ENCODE measurements around the gene PTPDC1. TPM values are rescaled to one million over a fixed set of nuclear protein-coding genes. Genes with fewer than 3 reads are reported as not detected.

PTPDC1 gene, protein sequence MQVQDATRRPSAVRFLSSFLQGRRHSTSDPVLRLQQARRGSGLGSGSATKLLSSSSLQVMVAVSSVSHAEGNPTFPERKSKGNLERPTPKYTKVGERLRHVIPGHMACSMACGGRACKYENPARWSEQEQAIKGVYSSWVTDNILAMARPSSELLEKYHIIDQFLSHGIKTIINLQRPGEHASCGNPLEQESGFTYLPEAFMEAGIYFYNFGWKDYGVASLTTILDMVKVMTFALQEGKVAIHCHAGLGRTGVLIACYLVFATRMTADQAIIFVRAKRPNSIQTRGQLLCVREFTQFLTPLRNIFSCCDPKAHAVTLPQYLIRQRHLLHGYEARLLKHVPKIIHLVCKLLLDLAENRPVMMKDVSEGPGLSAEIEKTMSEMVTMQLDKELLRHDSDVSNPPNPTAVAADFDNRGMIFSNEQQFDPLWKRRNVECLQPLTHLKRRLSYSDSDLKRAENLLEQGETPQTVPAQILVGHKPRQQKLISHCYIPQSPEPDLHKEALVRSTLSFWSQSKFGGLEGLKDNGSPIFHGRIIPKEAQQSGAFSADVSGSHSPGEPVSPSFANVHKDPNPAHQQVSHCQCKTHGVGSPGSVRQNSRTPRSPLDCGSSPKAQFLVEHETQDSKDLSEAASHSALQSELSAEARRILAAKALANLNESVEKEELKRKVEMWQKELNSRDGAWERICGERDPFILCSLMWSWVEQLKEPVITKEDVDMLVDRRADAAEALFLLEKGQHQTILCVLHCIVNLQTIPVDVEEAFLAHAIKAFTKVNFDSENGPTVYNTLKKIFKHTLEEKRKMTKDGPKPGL
- total RNA-seq (9.0 TPM), polyA plus RNA-seq (ENCODE audit: insufficient read depth in 1 of 8, insufficient read length in 8 of 8, low replicate concordance in 1 of 8) (1 to 10 TPM; 6.2 to 8.5 (median 6.9) TPM)
- long read RNA-seq, donor 1 = 0 reads
- long read RNA-seq, donor 2 = 0 reads
- long read RNA-seq, donor 3 = 0 reads
- long read RNA-seq, donor 4 = 0 reads
- long read RNA-seq, donor 5, partial matches to known transcripts = 0 of 1 reads
- long read RNA-seq, donor 5, other reads (novel, unspliced or antisense) = 0 of 1 reads
- long read RNA-seq, donor 6, full-length matches to known transcripts = 1 of 1 reads
- long read RNA-seq, donor 6, partial matches to known transcripts = 0 of 1 reads
- long read RNA-seq, donor 6, other reads (novel, unspliced or antisense) = 0 of 1 reads
- long read RNA-seq, donor 7, partial matches to known transcripts = 0 of 1 reads
- long read RNA-seq, donor 7, other reads (novel, unspliced or antisense) = 0 of 1 reads
- long read RNA-seq, donor 8, partial matches to known transcripts = 0 of 1 reads
- long read RNA-seq, donor 8, other reads (novel, unspliced or antisense) = 0 of 1 reads
- long read RNA-seq, donor 9 = 0 reads
- long read RNA-seq, donor 10 = 0 reads
- long read RNA-seq, donor 11 = 0 reads

DNA sequence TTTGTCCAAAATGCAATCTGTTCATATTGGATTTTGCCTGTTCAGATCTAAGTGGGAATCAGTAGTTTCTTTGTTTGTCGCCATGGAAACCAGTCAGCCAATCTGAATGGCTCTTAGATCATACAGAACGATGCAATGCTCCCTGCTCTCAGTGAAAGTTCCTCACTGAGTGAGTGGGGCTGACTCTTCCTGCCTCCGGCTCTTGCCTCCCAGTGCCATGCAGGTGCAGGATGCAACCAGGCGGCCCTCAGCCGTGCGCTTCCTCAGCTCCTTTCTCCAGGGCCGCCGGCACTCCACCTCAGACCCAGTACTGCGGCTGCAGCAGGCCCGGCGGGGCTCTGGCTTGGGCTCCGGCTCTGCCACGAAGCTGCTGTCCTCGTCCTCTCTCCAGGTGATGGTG lies at the start of gene PTPDC1:
Gene PTPDC1, plus strand, starts transcription at position 151 of the 400 bp plus-strand sequence. Its CDS starts 67 bp downstream, at position 218.
- 54% methylated on average over 12 of the region's 14 CpGs for WGBS (ENCODE audit: insufficient coverage)
- Histone ChIP-seq H3K27me3 (ENCODE audit: control insufficient read depth, insufficient read depth, low read length) (no peaks in the 10 kb centered on the region), H3K4me1 (ENCODE audit: control insufficient read depth, insufficient read depth, low read length) (no peaks in the 10 kb centered on the region), H3K36me3 (ENCODE audit: control insufficient read depth, insufficient read depth, low read length) (peaks cover 4% of the 10 kb centered on the region), H3K4me3 (ENCODE audit: low read length) (no peak within 1 kb of the TSS), H3K9me3 (replicated peaks; ENCODE audit: control insufficient read depth, low read depth, low read length) (no peaks in the 10 kb centered on the region), H3K27ac (ENCODE audit: low read length) (no peak within 1 kb of the TSS)
- DNase-seq = peak; percentile 90

DNA sequence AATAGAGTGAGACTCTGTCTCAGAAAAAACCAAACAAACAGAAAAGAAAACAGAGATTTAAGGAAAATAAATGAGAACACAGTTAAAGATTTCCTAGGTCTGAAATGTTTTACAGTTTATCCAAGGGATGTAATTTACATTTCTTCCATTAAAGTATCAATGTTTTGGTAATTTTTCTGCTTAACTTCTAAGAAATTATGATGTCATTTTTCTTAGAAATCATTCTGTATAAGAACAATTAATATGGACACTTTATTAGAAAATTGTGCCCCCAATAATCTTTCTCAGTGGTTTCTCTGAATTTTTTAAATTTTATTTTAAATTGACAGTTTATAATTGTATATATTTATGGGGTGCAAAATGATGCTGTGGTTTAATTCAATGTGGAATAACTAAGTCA lies 49.8 kb upstream of the PTPDC1 start:
- Histone ChIP-seq H3K27me3 (ENCODE audit: control insufficient read depth, insufficient read depth, low read length) (no peaks in the 10 kb centered on the region), H3K9me3 (replicated peaks; ENCODE audit: control insufficient read depth, low read depth, low read length) (no peaks in the 10 kb centered on the region), H3K4me1 (ENCODE audit: control insufficient read depth, insufficient read depth, low read length) (peaks cover 6% of the 10 kb centered on the region), H3K27ac (ENCODE audit: low read length) (no peak overlapping the region), H3K36me3 (ENCODE audit: control insufficient read depth, insufficient read depth, low read length) (no peaks in the 10 kb centered on the region), H3K4me3 (ENCODE audit: low read length) (no peak overlapping the region)
- no peak for DNase-seq

DNA sequence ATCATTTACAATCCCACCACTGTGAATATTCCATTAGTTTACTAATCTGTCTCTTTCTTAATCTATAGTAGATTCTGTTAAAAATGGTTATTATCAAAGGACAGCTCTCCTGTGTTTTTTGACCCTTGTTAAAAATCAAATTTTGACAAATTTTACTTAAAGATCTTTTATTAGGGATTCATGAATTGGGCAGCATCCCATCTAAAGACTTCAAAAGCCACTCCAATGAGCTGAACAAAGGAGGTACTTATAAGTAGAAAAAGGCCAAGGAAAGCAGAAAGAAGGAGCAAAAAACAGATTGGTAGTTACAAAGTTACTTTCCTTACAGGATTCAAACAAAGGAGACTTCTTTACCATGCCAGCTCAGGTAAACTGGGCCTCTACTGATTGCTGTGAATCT lies 44.5 kb upstream of the PTPDC1 start:
- no peak overlapping the region for H3K4me3 ChIP-seq (ENCODE audit: low read length)
- no peaks in the 10 kb centered on the region for H3K4me1 ChIP-seq (ENCODE audit: control insufficient read depth, insufficient read depth, low read length)
- H3K36me3 ChIP-seq (ENCODE audit: control insufficient read depth, insufficient read depth, low read length) = no peaks in the 10 kb centered on the region
- no peak for DNase-seq
- H3K27ac ChIP-seq (ENCODE audit: low read length) = no peak overlapping the region
- no peaks in the 10 kb centered on the region for H3K9me3 ChIP-seq (replicated peaks; ENCODE audit: control insufficient read depth, low read depth, low read length)
- H3K27me3 ChIP-seq (ENCODE audit: control insufficient read depth, insufficient read depth, low read length) = no peaks in the 10 kb centered on the region

DNA sequence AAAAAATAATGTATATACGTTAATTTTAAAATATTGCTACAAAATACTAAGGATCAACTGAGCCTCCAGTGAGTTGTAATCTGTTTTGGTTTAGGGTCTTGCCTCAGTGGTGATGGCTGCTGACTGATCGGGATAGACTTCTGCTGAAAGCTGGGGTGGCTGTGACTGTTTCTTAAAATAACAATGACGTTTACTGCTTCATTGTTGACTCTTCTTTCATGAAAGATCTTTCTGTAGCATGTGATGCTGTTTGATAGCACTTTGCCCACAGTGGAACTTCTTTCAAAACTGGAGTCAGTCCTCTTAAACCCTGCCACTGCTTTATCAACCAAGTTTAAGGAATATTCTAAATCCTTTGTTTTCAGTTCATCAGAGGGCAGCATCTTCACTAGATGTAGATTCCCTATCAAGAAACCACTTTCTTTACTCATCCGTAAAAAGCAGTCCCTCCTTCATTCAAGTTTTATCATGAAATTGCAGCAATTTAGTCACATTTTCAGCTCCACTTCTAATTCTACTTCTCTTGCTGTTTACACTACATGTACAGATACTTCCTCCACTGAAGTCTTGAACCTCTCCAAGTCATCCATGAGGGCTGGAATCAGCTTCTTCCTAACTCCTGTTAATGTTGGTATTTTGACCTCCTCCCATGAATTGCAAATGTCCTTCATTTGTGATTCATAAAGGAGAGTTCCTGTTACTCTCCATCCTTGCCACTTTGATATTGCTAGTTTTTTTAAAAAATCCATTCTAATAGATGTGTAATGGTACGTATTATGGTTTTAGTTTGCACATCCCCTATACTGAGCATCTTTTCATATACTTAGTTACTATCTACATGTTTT lies 41.5 kb upstream of the PTPDC1 start:
- WGBS (ENCODE audit: insufficient coverage) = 92% methylated on average over 1 of the region's 5 CpGs
- Histone ChIP-seq H3K9me3 (replicated peaks; ENCODE audit: control insufficient read depth, low read depth, low read length) (no peaks in the 10 kb centered on the region), H3K4me1 (ENCODE audit: control insufficient read depth, insufficient read depth, low read length) (no peaks in the 10 kb centered on the region), H3K27ac (ENCODE audit: low read length) (no peak overlapping the region), H3K4me3 (ENCODE audit: low read length) (no peak overlapping the region), H3K27me3 (ENCODE audit: control insufficient read depth, insufficient read depth, low read length) (no peaks in the 10 kb centered on the region), H3K36me3 (ENCODE audit: control insufficient read depth, insufficient read depth, low read length) (no peaks in the 10 kb centered on the region)
- DNase-seq = no peak

DNA sequence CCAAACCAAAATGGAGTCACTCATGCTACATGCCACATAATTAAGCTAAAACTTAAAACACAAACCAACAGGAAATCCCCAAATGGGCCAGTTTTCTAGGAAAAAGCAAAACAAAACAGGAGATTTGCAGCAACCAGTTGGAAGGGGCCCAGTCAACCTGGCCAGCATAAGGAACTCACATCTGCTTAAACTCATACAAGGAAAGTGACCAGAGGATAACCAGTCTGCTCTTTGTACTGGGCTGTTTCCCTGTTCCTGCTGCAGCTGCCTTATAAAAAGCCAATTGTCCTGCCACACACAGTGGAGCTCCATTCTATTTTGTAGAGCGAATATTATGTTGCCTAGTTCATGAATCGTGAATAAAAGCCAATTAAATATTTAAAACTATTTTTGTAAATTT lies 29.5 kb upstream of the PTPDC1 start:
- H3K4me3 ChIP-seq (ENCODE audit: low read length) = no peak overlapping the region
- no peaks in the 10 kb centered on the region for H3K27me3 ChIP-seq (ENCODE audit: control insufficient read depth, insufficient read depth, low read length)
- peak; percentile 83 for DNase-seq
- H3K27ac ChIP-seq (ENCODE audit: low read length) = no peak overlapping the region
- no peaks in the 10 kb centered on the region for H3K4me1 ChIP-seq (ENCODE audit: control insufficient read depth, insufficient read depth, low read length)
- H3K9me3 ChIP-seq (replicated peaks; ENCODE audit: control insufficient read depth, low read depth, low read length) = peaks cover 5% of the 10 kb centered on the region
- H3K36me3 ChIP-seq (ENCODE audit: control insufficient read depth, insufficient read depth, low read length) = peaks cover 4% of the 10 kb centered on the region
- WGBS (ENCODE audit: insufficient coverage) = no CpG with 5 or more reads among the region's 2 CpGs

DNA sequence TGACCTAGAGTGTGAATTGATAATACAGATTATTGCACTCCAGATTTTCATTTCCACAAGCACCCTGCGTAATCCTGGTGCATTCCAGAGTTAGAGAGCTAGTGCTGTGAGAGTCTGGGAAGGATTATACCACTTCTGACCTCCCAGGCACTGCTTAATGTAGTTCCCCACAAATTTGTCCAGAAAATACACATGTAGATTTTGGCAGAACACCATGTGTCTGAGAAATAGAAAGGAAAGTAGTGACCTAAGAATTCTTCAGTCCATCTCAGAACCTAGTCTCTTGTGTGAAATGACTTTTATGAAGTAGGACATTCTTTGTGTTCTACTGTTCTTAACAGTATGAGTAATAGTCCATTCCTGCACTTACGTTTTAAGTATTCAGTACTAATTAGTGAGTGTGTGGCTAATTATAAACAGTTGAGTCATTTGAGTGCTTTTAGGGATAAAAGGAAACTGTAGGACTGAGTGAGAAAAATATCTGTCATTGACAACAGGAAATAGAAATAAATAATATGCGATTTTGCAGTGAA lies 27.8 kb upstream of the PTPDC1 start:
- H3K9me3 ChIP-seq (replicated peaks; ENCODE audit: control insufficient read depth, low read depth, low read length) = peaks cover 6% of the 10 kb centered on the region
- H3K4me1 ChIP-seq (ENCODE audit: control insufficient read depth, insufficient read depth, low read length) = no peaks in the 10 kb centered on the region
- peak; percentile 85 for DNase-seq
- peaks cover 4% of the 10 kb centered on the region for H3K36me3 ChIP-seq (ENCODE audit: control insufficient read depth, insufficient read depth, low read length)
- peak overlapping the region; percentile 17 for H3K27ac ChIP-seq (ENCODE audit: low read length)
- no peaks in the 10 kb centered on the region for H3K27me3 ChIP-seq (ENCODE audit: control insufficient read depth, insufficient read depth, low read length)
- WGBS (ENCODE audit: insufficient coverage) = no CpG with 5 or more reads among the region's 3 CpGs
- no peak overlapping the region for H3K4me3 ChIP-seq (ENCODE audit: low read length)

DNA sequence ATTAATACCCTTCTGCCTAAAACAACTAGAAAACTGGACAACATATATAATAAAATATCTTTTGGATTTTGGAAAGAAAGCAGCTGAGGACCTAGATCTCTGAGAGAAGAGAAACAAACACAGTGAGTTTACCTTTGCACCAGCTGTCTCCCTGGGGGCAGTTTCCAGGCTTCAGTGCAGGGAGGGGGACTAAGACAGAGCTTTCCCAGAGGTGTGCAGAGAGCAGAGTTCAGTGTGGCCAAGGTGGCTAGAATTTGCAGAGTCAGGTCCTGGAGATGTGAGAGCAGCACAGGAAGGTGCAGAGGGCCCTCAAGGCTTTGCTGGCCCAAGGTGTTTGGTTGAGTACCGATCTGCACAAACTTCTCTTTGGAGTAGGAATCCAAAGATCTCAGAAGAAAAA lies 26.3 kb upstream of the PTPDC1 start:
- Histone ChIP-seq H3K27ac (ENCODE audit: low read length) (no peak overlapping the region), H3K27me3 (ENCODE audit: control insufficient read depth, insufficient read depth, low read length) (no peaks in the 10 kb centered on the region), H3K9me3 (replicated peaks; ENCODE audit: control insufficient read depth, low read depth, low read length) (peaks cover 10% of the 10 kb centered on the region), H3K4me1 (ENCODE audit: control insufficient read depth, insufficient read depth, low read length) (no peaks in the 10 kb centered on the region), H3K36me3 (ENCODE audit: control insufficient read depth, insufficient read depth, low read length) (peaks cover 4% of the 10 kb centered on the region), H3K4me3 (ENCODE audit: low read length) (no peak overlapping the region)
- DNase-seq = no peak
- WGBS (ENCODE audit: insufficient coverage) = 100% methylated on average over 1 of the region's 1 CpG

DNA sequence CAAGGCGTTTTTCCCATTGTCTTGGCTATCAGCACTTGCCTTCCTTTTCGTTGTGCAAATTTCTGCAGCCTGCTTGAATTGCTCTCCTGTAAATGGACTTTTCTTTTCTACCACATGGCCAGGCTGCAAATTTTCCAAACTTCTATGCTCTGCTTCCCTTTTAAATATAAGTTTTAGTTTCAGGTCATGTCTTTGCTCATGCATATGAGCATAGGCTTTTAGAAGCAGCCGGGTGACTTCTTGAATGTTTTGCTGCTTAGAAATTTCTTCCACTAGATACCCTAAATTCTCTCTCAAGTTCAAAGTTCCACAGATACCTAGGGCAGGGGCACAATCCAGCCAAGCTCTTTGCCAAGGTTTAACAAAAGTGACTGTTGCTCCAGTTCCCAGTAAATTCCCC lies 22.4 kb upstream of the PTPDC1 start:
- Histone ChIP-seq H3K4me1 (ENCODE audit: control insufficient read depth, insufficient read depth, low read length) (no peaks in the 10 kb centered on the region), H3K4me3 (ENCODE audit: low read length) (no peak overlapping the region), H3K36me3 (ENCODE audit: control insufficient read depth, insufficient read depth, low read length) (peaks cover 4% of the 10 kb centered on the region), H3K27me3 (ENCODE audit: control insufficient read depth, insufficient read depth, low read length) (no peaks in the 10 kb centered on the region), H3K9me3 (replicated peaks; ENCODE audit: control insufficient read depth, low read depth, low read length) (peaks cover 10% of the 10 kb centered on the region), H3K27ac (ENCODE audit: low read length) (no peak overlapping the region)
- no peak for DNase-seq
- WGBS (ENCODE audit: insufficient coverage) = 100% methylated on average over 3 of the region's 3 CpGs

DNA sequence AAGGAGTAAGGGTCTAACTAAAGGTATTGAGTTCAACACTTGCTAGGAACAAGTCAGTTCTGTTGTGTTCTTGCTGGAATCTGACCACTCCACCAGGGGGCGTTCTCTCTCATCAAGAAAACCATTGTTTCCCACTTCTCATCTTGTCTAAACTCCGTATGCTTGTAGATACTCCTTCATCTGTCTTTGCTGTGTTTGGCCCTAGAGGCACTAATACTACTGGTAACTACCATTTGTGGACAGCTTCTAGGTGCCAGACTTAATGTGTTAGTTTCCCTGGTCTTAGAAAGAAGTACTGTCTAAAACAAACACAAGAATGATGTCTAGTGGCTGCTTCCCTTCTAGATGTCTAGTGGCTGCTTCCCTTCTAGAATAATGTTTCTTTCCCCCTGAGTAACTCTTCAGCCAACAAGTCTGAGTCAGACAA lies 18.7 kb upstream of the PTPDC1 start:
- Histone ChIP-seq H3K4me3 (ENCODE audit: low read length) (no peak overlapping the region), H3K27ac (ENCODE audit: low read length) (no peak overlapping the region), H3K36me3 (ENCODE audit: control insufficient read depth, insufficient read depth, low read length) (no peaks in the 10 kb centered on the region), H3K9me3 (replicated peaks; ENCODE audit: control insufficient read depth, low read depth, low read length) (peaks cover 10% of the 10 kb centered on the region), H3K4me1 (ENCODE audit: control insufficient read depth, insufficient read depth, low read length) (no peaks in the 10 kb centered on the region), H3K27me3 (ENCODE audit: control insufficient read depth, insufficient read depth, low read length) (no peaks in the 10 kb centered on the region)
- DNase-seq = peak; percentile 85
- 0% methylated on average over 1 of the region's 2 CpGs for WGBS (ENCODE audit: insufficient coverage)

All from muscle of leg (tissue), 16 donors.